Adipocyte (in vitro differentiated cells): Measurements from ENCODE around the gene RNF123.

ENCODE experiments used
- DNase-seq: peaks from one replicate; pipeline ENCODE4 v3.0.0-alpha.2; 2015; ENCODE audit warnings: low read depth
- H3K27me3 ChIP-seq: replicated peaks from 2 replicates; pipeline ENCODE4 v1.7.0; 2013; ENCODE audit warnings: mild to moderate bottlenecking, low read length, moderate library complexity; ENCODE audit not compliant: control insufficient read depth, insufficient read depth
- H3K36me3 ChIP-seq: 2 replicates; pipeline ENCODE4 v1.7.0; 2013; ENCODE audit warnings: low read length, mild to moderate bottlenecking, moderate library complexity; ENCODE audit not compliant: control insufficient read depth, insufficient read depth, severe bottlenecking
- H3K4me1 ChIP-seq: 2 replicates; pipeline ENCODE4 v1.7.0; 2013; ENCODE audit warnings: mild to moderate bottlenecking, low read length, moderate library complexity; ENCODE audit not compliant: control insufficient read depth, insufficient read depth
- H3K4me3 ChIP-seq: 2 replicates; pipeline ENCODE4 v1.7.0; 2013; ENCODE audit warnings: mild to moderate bottlenecking, low read length, moderate library complexity
- H3K9ac ChIP-seq: 2 replicates; pipeline ENCODE4 v1.7.0; 2013; ENCODE audit warnings: mild to moderate bottlenecking, low read length, moderate library complexity
- H3K9me3 ChIP-seq: 2 replicates; pipeline ENCODE4 v1.7.0; 2013; ENCODE audit warnings: mild to moderate bottlenecking, low read length, moderate library complexity; ENCODE audit not compliant: control insufficient read depth

Gene RNF123

DNA sequence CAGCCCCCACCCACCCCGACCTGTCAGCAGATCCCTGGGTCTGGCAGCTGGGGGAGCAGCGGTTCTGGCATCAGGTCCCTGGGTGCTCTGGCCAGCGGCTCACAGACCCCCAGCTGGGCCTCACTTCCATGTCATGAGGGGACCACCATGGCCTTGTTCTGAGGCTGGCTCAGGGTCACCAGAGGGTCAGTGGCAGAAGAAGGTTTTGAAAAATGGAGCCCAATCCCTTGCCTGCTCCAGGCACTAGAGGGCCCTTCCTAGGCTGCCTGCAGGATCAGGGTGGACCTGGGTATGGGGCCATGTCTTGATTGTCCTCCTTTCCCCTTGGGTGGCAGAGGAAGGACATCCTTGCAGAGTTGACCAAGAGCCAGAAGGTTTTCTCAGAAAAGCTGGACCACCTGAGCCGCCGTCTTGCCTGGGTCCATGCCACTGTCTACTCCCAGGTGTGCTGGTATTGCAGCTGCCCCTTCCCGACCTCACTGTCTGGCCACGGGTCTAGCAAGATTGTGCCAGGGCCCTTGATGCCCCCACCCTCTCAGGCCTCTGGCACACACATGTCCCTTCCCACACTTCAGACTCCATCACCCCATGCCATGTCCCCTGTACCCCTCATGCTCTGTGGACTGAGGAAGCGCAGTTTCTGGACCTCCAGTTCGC, 17.2 kb downstream of the RNF123 start:
- Histone ChIP-seq H3K36me3 (peaks cover 43% of the 10 kb centered on the region), H3K4me1 (no peaks in the 10 kb centered on the region), H3K4me3 (no peak overlapping the region), H3K27me3 (no peaks in the 10 kb centered on the region), H3K9me3 (no peaks in the 10 kb centered on the region), H3K9ac (no peak overlapping the region)
- DNase-seq, result no peak

DNA sequence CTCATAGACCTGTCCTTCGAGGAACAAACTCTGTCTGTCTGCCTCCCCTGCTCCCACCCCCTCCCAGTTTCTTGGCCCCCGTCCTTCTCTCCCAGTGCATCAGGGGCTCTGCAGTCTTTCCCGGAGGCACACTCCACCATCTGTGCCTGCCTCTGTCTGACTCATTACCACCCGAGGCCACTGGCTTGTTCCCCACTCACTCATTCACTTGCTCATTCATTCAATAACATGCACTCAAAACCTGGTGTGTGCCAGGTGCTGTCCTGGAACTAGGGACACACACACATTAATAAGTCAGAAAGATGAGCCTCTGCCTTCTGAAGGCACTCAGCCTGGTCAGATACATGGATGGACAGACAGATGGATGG, 17.7 kb downstream of the RNF123 start:
- H3K36me3 ChIP-seq, result peaks cover 46% of the 10 kb centered on the region
- no peaks in the 10 kb centered on the region for H3K27me3 ChIP-seq
- H3K4me3 ChIP-seq, result no peak overlapping the region
- no peak for DNase-seq
- H3K4me1 ChIP-seq, result no peaks in the 10 kb centered on the region
- H3K9me3 ChIP-seq, result no peaks in the 10 kb centered on the region
- no peak overlapping the region for H3K9ac ChIP-seq

DNA sequence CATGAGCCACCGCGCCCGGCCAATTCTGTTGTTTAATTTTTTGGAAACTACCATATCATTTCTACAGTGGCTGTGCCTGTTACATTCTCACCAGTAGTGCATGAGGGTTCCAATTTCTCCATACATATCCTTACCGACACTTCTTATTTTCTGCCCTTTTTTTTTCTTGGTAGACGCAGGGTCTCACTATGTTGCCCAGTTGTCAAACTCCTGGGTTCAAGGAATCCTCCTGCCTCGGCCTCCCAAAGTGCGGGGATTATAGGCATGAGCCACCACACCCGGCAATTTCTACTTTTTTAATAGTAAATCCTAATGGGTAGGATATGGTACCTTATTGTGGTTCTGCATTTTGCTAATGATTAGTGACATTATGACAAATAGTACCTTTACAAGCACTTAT, 20.5 kb downstream of the RNF123 start:
- Histone ChIP-seq H3K4me1 (no peaks in the 10 kb centered on the region), H3K4me3 (no peak overlapping the region), H3K27me3 (no peaks in the 10 kb centered on the region), H3K9ac (no peak overlapping the region), H3K9me3 (no peaks in the 10 kb centered on the region), H3K36me3 (peaks cover 41% of the 10 kb centered on the region)
- DNase-seq, result no peak

DNA sequence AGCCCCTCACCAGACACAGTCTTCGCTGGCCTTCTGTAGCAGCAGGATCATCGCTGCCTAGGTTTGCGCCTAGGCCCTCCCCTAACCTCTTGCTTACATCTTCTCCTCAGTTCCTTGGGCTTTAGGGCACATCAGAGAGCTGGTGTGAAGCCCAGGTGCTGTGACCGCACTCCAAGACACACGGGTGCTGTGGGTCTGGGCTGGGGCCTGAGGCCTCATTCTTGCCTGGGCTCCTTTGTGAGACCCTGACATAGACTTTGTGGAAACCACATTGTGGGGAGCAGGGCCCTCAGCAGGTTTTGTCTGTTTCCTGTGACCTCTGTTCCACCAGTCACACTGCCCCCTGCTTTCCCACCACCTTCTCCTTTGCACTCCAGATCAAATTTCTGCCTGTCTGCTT, 22.1 kb downstream of the RNF123 start:
- no peaks in the 10 kb centered on the region for H3K9me3 ChIP-seq
- H3K27me3 ChIP-seq, result no peaks in the 10 kb centered on the region
- H3K4me3 ChIP-seq, result no peak overlapping the region
- H3K4me1 ChIP-seq, result no peaks in the 10 kb centered on the region
- no peak overlapping the region for H3K9ac ChIP-seq
- H3K36me3 ChIP-seq, result peaks cover 33% of the 10 kb centered on the region
- no peak for DNase-seq

DNA sequence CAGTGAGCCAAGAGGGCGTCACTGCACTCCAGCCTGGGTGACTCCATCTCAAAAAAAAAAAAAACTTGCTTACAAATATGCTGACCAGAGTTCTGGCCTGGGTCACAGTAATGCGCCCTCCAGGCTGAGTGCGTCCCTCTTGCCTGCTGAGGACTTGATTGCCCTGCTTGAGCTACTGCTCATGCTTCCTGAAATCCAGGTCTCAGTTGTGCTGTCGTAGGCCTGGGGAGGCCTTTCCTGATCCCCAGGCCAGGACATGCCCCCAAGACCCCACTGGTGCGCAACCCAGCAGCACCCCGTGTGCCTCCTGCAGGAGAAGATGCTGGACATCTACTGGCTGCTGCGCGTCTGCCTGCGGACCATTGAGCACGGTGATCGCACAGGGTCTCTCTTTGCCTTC, 22.8 kb downstream of the RNF123 start:
- H3K9ac ChIP-seq, result no peak overlapping the region
- H3K9me3 ChIP-seq, result no peaks in the 10 kb centered on the region
- H3K36me3 ChIP-seq, result peaks cover 26% of the 10 kb centered on the region
- H3K27me3 ChIP-seq, result no peaks in the 10 kb centered on the region
- no peaks in the 10 kb centered on the region for H3K4me1 ChIP-seq
- H3K4me3 ChIP-seq, result no peak overlapping the region
- DNase-seq, result no peak

DNA sequence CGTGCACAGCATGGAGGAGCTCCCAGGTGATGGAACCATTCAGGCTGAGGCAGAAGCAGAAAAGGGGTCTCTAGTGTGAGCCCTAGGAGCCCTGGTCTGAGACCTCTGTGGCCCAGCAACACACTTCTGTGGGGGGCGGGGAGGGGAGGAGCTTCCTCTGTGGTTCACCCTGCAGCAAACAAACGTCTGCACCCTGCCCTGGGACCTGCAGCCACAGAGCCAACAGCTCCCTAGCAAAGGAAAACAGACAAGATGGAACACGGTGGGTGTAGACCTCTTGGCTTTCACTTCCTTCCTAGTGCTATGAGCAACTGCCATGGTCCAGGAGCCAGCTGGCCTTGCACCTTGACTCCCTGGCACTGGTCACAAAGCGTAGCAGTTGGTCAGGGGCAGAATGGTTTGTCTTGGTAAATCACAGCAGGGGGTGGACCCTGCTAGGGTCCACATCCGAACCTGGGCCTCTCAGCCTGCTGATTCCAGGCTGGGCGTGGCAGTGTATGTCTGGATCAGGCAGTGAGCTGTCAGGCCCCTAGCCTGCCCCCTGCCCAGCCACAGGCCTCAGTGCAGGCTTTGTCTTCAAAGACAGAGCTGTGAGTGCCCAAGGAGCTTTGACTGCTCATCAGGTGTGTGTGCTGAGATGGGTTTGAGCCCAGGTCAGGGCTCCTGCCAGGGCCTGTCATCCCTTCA, 23.4 kb downstream of the RNF123 start:
- Histone ChIP-seq H3K9me3 (no peaks in the 10 kb centered on the region), H3K4me3 (no peak overlapping the region), H3K36me3 (peaks cover 23% of the 10 kb centered on the region), H3K27me3 (no peaks in the 10 kb centered on the region), H3K4me1 (no peaks in the 10 kb centered on the region), H3K9ac (no peak overlapping the region)
- DNase-seq, result no peak

DNA sequence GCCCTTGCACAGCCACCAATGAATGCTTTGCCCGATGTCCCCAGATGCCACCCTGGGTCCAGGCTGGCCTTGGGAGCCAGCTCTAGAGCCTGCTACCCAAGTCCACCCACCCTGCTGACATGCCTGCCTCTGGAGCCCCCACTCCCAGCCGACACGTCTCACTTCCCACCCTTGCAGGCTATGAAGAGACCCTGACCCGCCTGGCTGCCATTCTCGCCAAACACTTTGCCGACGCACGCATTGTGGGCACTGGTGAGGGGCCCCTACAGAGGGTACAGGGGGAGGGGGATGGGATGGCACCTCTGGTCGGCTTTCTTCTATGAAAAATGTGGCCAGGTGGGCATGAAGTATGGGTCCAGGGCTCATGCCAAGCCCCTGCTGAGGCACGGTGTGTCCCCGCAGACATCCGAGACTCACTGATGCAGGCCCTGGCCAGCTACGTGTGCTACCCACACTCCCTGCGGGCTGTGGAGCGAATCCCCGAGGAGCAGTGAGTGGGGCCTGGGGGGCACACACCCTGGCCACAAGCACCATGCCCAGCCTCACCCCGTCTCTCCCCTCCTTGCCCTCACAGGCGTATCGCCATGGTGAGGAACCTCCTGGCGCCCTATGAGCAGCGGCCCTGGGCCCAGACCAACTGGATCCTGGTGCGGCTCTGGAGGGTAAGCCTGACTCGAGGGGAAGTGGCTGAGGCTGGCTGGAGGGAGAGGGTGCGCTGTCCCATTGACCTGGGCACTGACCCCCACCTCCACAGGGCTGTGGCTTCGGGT, 24.2 kb downstream of the RNF123 start:
- H3K4me3 ChIP-seq, result no peak overlapping the region
- H3K9me3 ChIP-seq, result no peaks in the 10 kb centered on the region
- no peaks in the 10 kb centered on the region for H3K27me3 ChIP-seq
- H3K36me3 ChIP-seq, result peaks cover 23% of the 10 kb centered on the region
- H3K9ac ChIP-seq, result no peak overlapping the region
- DNase-seq, result no peak
- peaks cover 2% of the 10 kb centered on the region for H3K4me1 ChIP-seq

DNA sequence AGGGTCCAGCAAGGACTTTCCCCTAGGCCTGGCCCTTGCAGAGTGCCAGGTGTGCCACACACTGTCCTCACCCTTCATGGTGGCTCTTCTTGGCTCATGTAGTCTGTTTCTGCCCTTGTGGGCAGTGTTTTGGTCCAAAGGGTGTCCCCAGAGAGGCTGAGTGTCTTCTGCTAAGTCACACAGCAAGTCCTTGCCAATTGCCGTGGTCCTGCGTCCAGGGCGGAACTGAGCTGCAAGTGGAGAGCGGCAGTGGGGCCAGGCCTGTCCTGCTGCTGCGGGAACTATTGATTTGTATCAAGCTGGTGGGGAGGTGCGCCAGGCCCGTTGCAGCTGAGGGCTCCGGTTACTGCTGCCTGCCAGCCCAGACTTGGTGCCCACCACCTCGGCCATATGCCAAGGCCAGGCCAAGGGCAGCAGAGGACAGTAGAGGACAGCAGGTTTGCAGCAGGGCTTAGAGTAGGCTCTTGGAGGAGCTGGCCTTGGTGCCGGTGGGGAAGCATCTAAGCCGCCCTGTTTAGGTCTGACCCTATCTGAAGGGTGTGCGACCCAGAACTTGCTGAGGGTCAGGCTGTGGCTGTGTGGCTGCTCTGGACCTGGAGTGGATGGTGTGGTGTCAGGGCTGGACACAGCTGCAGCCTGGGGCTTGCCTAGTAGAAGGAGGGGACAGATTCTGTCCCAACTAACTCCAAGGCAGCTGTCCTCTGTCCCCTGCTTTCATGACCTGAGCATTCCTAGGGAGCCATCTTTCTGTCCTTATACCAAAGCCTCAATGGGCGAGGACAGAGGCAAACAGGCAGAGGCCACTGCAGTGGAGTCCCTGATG, 25.6 kb downstream of the RNF123 start:
- H3K27me3 ChIP-seq, result no peaks in the 10 kb centered on the region
- H3K4me1 ChIP-seq, result peaks cover 12% of the 10 kb centered on the region
- no peak overlapping the region for H3K9ac ChIP-seq
- peaks cover 23% of the 10 kb centered on the region for H3K36me3 ChIP-seq
- no peaks in the 10 kb centered on the region for H3K9me3 ChIP-seq
- DNase-seq, result no peak
- no peak overlapping the region for H3K4me3 ChIP-seq

DNA sequence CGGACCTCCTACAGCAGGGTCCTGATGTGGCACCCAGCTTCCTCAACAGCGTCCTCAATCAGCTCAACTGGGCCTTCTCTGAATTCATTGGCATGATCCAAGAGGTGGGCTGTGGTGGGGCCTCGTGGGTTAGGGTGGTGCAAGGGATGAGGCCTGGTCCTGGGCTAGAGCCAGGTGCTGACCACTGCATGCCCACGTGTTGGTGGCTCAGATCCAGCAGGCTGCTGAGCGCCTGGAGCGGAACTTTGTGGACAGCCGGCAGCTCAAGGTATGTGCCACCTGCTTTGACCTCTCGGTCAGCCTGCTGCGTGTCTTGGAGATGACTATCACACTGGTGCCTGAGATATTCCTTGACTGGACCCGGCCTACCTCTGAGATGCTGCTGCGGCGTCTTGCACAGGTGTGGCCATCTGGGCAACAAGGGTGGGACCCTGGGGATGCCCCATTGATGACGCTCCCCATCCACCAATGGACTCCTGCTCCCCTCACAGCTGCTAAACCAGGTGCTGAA, 26.3 kb downstream of the RNF123 start:
- peaks cover 13% of the 10 kb centered on the region for H3K4me1 ChIP-seq
- H3K4me3 ChIP-seq, result no peak overlapping the region
- H3K36me3 ChIP-seq, result peaks cover 24% of the 10 kb centered on the region
- DNase-seq, result no peak
- no peaks in the 10 kb centered on the region for H3K27me3 ChIP-seq
- no peak overlapping the region for H3K9ac ChIP-seq
- H3K9me3 ChIP-seq, result no peaks in the 10 kb centered on the region

DNA sequence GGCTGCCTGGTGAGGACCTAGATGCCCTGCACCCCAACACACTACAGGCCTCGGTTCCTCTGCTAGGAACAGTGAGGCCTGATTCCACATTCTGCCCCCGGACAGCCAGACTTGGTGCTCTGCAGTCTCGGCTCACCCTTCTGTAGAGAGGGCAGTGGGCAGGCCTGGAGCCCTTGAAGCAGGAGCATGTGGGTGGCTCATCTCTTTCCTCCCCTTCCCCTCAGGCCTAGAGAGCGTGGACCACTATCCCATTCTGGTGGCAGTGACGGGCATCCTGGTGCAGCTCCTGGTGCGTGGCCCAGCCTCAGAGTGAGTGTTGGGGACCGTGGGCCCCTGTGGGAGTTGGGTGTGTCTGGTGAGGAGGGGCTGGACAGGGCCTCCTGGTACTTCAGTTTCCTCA, 26.8 kb downstream of the RNF123 start:
- Histone ChIP-seq H3K36me3 (peaks cover 26% of the 10 kb centered on the region), H3K9me3 (no peaks in the 10 kb centered on the region), H3K4me1 (peaks cover 13% of the 10 kb centered on the region), H3K9ac (no peak overlapping the region), H3K27me3 (no peaks in the 10 kb centered on the region), H3K4me3 (no peak overlapping the region)
- DNase-seq, result no peak
